HUES64 (cell line): Measurements from ENCODE around the gene FAM47E.

Experiments used
- H3K27ac ChIP-seq: 2 replicates; pipeline ENCODE4 v1.7.0; 2013; ENCODE audit warnings: low read depth, low read length, inconsistent platforms
- H3K27me3 ChIP-seq: 2 replicates; pipeline ENCODE4 v1.6.1; 2013; ENCODE audit warnings: mild to moderate bottlenecking, low read length; ENCODE audit not compliant: insufficient read depth
- H3K36me3 ChIP-seq: 2 replicates; pipeline ENCODE4 v1.6.1; 2013; ENCODE audit warnings: mild to moderate bottlenecking, low read length; ENCODE audit not compliant: insufficient read depth
- H3K4me1 ChIP-seq: 2 replicates; pipeline ENCODE4 v1.6.1; 2013; ENCODE audit warnings: mild to moderate bottlenecking, low read length, moderate library complexity; ENCODE audit not compliant: insufficient read depth
- H3K4me3 ChIP-seq: 2 replicates; pipeline ENCODE4 v1.5.1; 2013; ENCODE audit warnings: mild to moderate bottlenecking, low read length, moderate library complexity
- H3K9ac ChIP-seq: 2 replicates; pipeline ENCODE4 v1.6.1; 2013; ENCODE audit warnings: mild to moderate bottlenecking, low read depth, low read length
- H3K9me3 ChIP-seq: 2 replicates; pipeline ENCODE4 v1.6.1; 2013; ENCODE audit warnings: low read depth, low read length; ENCODE audit not compliant: insufficient read depth
- WGBS: fragments of 150-250, 120-280 bp; methylation state at CpG from one replicate; pipeline ENCODE4 v1.1.7; 2013; ENCODE audit warnings: missing lambda C conversion rate; 5-methylcytosine and 5-hydroxymethylcytosine counted together

FAM47E gene

GRCh38 chr4:76301068-76301774 lies 49.7 kb downstream of the FAM47E start:
- no peaks in the 10 kb centered on the region for H3K36me3 ChIP-seq
- H3K9me3 ChIP-seq: peaks cover 19% of the 10 kb centered on the region; the same call in 1 of the 2 replicates
- H3K4me3 ChIP-seq: no peak overlapping the region
- H3K27me3 ChIP-seq: peaks cover 19% of the 10 kb centered on the region
- 98% methylated on average over 4 of the region's 4 CpGs for WGBS
- H3K4me1 ChIP-seq: no peaks in the 10 kb centered on the region; the same call in 1 of the 2 replicates
- H3K9ac ChIP-seq: no peak overlapping the region
- H3K27ac ChIP-seq: no peak overlapping the region

- Histone ChIP-seq H3K9ac (no peak overlapping the region), H3K4me1 (no peaks in the 10 kb centered on the region; the same call in 1 of the 2 replicates), H3K27ac (no peak overlapping the region)
These were observed 50.2 kb downstream of the FAM47E start for GRCh38 chr4:76301775-76302162.

GRCh38 chr4:76302826-76303438 lies 51.4 kb downstream of the FAM47E start:
- no peaks in the 10 kb centered on the region; the same call in 1 of the 2 replicates for H3K4me1 ChIP-seq
- H3K9ac ChIP-seq: no peak overlapping the region
- WGBS: 81% methylated on average over 3 of the region's 3 CpGs
- peaks cover 9% of the 10 kb centered on the region; the same call in 1 of the 2 replicates for H3K9me3 ChIP-seq
- no peak overlapping the region for H3K4me3 ChIP-seq
- H3K36me3 ChIP-seq: no peaks in the 10 kb centered on the region
- no peak overlapping the region for H3K27ac ChIP-seq
- H3K27me3 ChIP-seq: peaks cover 24% of the 10 kb centered on the region

More at GRCh38 chr4:76301775-76302162, 50.2 kb downstream of the FAM47E start:
- H3K36me3 ChIP-seq: no peaks in the 10 kb centered on the region
- no peak overlapping the region for H3K4me3 ChIP-seq
- peaks cover 20% of the 10 kb centered on the region for H3K27me3 ChIP-seq
- WGBS: 64% methylated on average over 1 of the region's 1 CpG
- peaks cover 18% of the 10 kb centered on the region; the same call in 1 of the 2 replicates for H3K9me3 ChIP-seq

- H3K27me3 ChIP-seq: peaks cover 24% of the 10 kb centered on the region
- peak overlapping the region; percentile 95 for H3K4me3 ChIP-seq
- H3K9ac ChIP-seq: no peak overlapping the region
- 91% methylated on average over 7 of the region's 7 CpGs for WGBS
- H3K36me3 ChIP-seq: peaks cover 12% of the 10 kb centered on the region; the same call in 1 of the 2 replicates
- no peaks in the 10 kb centered on the region; the same call in 1 of the 2 replicates for H3K4me1 ChIP-seq
- H3K27ac ChIP-seq: no peak overlapping the region
- no peaks in the 10 kb centered on the region for H3K9me3 ChIP-seq
These were observed 53.6 kb downstream of the FAM47E start for GRCh38 chr4:76305033-76305687.

GRCh38 chr4:76305971-76306881 lies 54.7 kb downstream of the FAM47E start, which contains the start of gene STBD1:
Gene STBD1 (plus strand): TSS chr4:76306733. CDS start chr4:76306770, 37 bp downstream.
- WGBS: 3% methylated on average over 85 of the region's 85 CpGs
- Histone ChIP-seq H3K4me3 (peak within 1 kb of the TSS; percentile 95), H3K4me1 (no peaks in the 10 kb centered on the region; the same call in 1 of the 2 replicates), H3K9me3 (no peaks in the 10 kb centered on the region), H3K9ac (peak within 1 kb of the TSS; percentile 78), H3K27me3 (peaks cover 24% of the 10 kb centered on the region), H3K36me3 (peaks cover 16% of the 10 kb centered on the region; the same call in 1 of the 2 replicates), H3K27ac (no peak within 1 kb of the TSS)

- Histone ChIP-seq H3K4me1 (no peaks in the 10 kb centered on the region), H3K9ac (peak overlapping the region; percentile 78), H3K9me3 (no peaks in the 10 kb centered on the region), H3K27ac (no peak overlapping the region), H3K27me3 (peaks cover 24% of the 10 kb centered on the region), H3K4me3 (peak overlapping the region; percentile 95), H3K36me3 (peaks cover 16% of the 10 kb centered on the region; the same call in 1 of the 2 replicates)
- WGBS: 9% methylated on average over 37 of the region's 37 CpGs
These were observed 55.5 kb downstream of the FAM47E start for GRCh38 chr4:76306882-76307659.

GRCh38 chr4:76307660-76308014 lies 56.1 kb downstream of the FAM47E start:
- H3K4me3 ChIP-seq: peak overlapping the region; percentile 95
- peaks cover 24% of the 10 kb centered on the region for H3K27me3 ChIP-seq
- H3K9me3 ChIP-seq: no peaks in the 10 kb centered on the region
- H3K27ac ChIP-seq: no peak overlapping the region
- 89% methylated on average over 4 of the region's 4 CpGs for WGBS
- no peak overlapping the region for H3K9ac ChIP-seq
- H3K36me3 ChIP-seq: peaks cover 16% of the 10 kb centered on the region; the same call in 1 of the 2 replicates
- no peaks in the 10 kb centered on the region for H3K4me1 ChIP-seq

GRCh38 chr4:76308548-76308947 lies 57.0 kb downstream of the FAM47E start:
- Histone ChIP-seq H3K9ac (no peak overlapping the region), H3K36me3 (peaks cover 16% of the 10 kb centered on the region; the same call in 1 of the 2 replicates), H3K27ac (no peak overlapping the region), H3K4me1 (no peaks in the 10 kb centered on the region), H3K4me3 (no peak overlapping the region), H3K27me3 (peaks cover 24% of the 10 kb centered on the region), H3K9me3 (no peaks in the 10 kb centered on the region)
- WGBS: 91% methylated on average over 6 of the region's 6 CpGs

- no peak overlapping the region for H3K27ac ChIP-seq
- WGBS: 88% methylated on average over 3 of the region's 3 CpGs
- H3K36me3 ChIP-seq: peaks cover 16% of the 10 kb centered on the region; the same call in 1 of the 2 replicates
- no peaks in the 10 kb centered on the region for H3K4me1 ChIP-seq
- no peaks in the 10 kb centered on the region for H3K9me3 ChIP-seq
- H3K9ac ChIP-seq: no peak overlapping the region
- no peak overlapping the region for H3K4me3 ChIP-seq
- H3K27me3 ChIP-seq: peaks cover 17% of the 10 kb centered on the region
These were observed 58.5 kb downstream of the FAM47E start for GRCh38 chr4:76309939-76310550.
